Renal pelvis (tissue), 4 donors: ENCODE data around the gene AFF4. TPM values are rescaled to one million over a fixed set of nuclear protein-coding genes. Genes with fewer than 3 reads are reported as not detected.
A peak's percentile ranks its signal among the peaks of the same experiment; 100 is the strongest.
"Not testable (repeated sequence)": the region's sequence is repeated elsewhere in the genome, so short reads cannot be mapped to it uniquely, and the experiment has no call there.

Experiments used
- DNase-seq: peaks from one replicate; pipeline ENCODE4 v3.0.0-alpha.2; 2013
- polyA plus RNA-seq, 3 donors: library from polyadenylated mRNA; unstranded; fragments of 120-200 nt; gene quantifications; one replicate each; pipeline ENCODE4 v1.2.1, GENCODE V29; 2013; ENCODE audit not compliant: insufficient read length in 3 of 3

AFF4 gene
- polyA plus RNA-seq, 3 donors = 52.5 to 67.5 (median 64.0) TPM

DNA sequence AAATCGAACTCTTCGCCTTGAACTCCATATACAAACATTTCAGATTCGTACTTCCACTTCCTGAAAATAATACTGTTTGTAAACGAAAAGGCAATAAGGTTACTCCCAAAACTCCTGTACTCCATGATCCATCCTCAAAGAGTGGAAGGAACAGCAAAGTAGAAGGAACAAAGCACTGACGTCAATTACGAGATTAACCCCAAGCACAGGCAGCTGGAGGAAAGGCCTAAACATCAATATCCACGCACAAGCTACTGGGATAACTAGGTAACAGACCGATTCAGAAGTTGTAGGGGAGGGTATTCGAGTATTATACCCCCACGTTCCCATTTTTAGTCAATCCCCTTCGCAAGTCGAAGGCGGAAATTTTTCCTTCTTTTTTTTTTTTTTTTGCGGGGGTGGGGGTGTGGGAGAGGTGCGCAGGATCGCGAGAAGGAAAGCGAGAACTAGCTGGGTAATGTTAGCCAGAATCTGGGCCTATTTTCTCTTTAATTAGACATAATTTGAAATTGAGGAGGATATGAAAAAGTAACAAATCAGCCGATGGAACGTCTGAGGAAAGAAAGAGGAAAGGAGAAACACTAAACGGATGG, 909 bp downstream of the AFF4 start:
- DNase-seq = peak; percentile 78

DNA sequence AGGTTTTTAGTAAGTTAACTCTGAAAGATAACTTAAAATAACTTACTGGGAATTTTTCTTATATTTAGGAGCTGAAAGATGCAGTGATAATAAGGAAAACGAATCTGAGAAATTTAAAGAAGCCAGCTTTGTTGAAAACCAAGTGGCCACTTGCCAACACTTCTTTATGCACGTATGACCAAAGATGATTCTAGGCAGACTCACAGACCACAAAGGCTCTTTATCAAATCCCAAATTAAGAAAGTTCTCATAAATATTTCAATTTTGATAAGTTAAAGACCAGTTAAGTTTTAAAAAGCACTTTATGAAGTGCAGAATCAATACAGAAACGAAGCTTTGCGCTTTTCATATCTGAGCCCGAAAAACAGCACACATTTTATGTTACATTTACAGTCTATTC, 1.5 kb downstream of the AFF4 start:
- peak; percentile 37 for DNase-seq

DNA sequence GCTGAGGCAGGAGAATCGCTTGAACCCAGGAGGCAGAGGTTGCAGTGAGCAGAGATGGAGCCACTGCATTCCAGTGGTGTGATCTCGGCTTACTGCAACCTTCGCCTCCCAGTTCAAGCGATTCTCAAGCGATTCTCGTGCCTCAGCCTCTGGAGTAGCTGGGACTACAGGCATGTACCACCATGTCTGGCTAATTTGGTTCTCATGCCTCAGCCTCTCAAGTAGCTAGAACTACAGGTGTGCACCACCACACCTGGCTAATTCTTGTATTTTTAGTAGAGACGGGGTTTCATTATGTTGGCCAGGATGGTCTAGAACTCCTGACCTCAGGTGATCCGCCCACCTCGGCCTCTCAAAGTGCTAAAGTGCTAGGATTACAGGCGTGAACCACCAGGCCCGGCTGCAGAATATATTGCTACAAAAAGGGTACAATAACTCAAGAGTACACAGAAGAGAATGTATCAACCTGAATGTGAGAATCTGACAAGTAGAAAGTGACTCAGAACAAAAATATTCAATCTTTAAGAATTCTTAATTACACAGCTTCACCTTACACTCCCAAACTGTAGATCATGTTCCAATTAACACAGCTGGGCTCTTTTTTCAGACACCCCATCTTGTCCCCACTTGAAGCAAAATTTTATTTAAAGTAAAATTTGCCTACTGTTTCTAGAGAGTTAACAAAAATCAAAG, 2.2 kb downstream of the AFF4 start:
- DNase-seq = peak; percentile 11

- not testable (repeated sequence) for DNase-seq
Observed at GRCh38 chr5:132956166-132956799, 7.2 kb downstream of the AFF4 start.

DNA sequence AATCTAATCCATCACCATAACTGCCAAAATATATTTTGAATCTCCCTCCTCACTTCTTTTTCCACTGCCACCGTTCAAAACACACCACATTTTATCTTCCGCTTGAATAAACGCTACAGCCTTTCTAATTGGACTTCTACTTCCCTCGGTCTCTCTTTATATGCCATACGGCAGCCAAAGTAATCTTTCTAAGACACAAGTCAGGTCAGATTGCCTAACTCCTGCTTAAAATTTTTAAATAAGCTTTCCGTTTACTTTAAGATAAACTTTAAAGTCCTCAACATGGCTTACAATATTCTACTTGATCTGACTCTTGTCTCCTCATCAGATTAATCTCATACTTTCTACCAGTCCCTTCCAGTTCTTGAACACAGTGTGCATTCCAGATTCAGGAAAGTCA, 9.7 kb downstream of the AFF4 start:
- no peak for DNase-seq

DNA sequence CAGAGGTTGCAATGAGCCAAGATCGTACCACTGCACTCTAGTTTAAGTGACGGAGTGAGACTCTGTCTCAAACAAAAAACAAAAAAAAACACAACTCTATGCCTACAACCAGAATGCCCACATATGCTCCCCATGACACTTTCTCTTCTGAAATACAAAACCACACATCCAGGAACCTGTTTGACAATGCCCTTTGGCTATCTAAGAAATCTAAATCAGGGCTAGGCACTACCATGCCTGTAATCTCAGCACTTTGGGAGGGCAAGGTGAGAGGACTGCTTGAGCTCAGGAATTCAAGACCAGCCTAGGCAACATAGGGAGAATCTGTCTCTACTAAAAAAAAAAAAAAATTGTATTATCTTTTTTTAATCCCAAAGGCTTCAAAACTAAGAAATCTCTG, 10.6 kb downstream of the AFF4 start:
- no peak for DNase-seq

DNA sequence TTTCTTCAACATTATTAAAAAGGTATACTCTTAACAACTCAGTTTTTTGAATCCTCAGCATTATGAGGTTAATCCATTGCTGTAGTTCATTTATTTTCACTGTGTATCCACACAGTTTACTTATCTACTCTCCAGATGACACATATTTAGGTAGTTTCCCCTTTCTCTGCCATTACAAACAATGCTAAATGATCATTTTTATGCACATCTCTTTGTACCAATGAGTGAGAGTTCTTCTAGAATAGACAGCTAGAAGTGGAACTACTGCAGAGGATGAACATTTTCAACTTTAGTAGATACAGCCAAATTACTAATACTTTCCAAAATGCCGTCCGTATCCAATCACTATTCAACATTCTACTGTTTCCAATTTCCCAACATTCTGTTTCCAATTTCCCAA, 11.5 kb downstream of the AFF4 start:
- DNase-seq = no peak

DNA sequence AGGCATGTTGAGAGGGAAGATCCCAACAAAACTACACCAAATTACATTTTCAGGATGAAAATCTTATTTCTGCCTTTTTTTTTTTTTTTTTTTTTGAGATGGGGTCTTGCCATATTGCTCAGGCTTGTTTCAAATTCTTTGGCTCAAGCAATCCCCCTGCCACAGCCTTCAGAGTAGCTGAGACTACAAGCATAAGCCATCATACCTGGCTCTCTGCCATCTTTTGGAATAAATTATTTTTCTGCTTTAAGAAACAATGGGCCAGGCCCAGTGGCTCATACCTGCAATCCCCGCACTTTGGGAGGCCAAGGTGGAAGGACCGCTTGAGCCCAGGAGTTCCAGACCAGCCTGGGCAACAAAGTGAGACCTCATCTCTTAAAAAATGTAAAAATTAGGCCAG, 14.3 kb downstream of the AFF4 start:
- DNase-seq = no peak

DNA sequence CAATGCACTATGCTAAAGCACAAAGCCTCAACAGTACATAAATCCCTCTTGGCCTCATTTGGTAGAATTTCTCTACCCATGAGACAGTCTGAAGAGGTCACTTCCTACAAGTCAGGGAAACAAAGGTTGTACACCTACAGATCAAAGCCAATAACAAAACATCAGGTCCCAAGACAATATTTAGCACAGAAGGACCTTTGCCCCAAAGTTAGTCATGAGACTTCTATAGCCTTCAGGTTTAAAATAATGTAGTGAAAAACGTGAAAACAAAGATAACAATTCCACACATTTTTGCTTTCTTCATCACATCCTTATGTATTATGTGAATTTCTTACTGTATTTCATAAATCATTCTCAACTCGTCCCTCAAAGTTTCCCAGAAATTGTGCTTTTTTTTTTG, 15.8 kb downstream of the AFF4 start:
- DNase-seq = no peak

DNA sequence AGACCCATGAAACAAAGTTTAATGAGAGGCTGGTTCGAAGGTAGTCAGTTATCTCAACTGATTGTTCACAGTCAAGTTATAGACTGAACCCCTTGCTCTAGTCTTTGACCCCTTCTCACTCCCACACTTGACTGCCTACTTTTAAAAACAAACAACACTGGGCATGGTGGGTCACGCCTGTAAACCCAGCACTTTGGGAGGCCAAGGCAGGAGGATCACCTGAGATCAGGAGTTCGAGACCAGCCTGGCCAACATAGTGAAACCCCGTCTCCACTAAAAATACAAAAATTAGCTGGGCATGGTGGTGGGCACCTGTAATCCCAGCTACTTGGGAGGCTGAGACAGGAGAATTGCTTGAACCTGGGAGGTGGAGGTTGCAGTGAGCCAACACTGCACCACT, 18.1 kb downstream of the AFF4 start:
- DNase-seq = not testable (repeated sequence)

DNA sequence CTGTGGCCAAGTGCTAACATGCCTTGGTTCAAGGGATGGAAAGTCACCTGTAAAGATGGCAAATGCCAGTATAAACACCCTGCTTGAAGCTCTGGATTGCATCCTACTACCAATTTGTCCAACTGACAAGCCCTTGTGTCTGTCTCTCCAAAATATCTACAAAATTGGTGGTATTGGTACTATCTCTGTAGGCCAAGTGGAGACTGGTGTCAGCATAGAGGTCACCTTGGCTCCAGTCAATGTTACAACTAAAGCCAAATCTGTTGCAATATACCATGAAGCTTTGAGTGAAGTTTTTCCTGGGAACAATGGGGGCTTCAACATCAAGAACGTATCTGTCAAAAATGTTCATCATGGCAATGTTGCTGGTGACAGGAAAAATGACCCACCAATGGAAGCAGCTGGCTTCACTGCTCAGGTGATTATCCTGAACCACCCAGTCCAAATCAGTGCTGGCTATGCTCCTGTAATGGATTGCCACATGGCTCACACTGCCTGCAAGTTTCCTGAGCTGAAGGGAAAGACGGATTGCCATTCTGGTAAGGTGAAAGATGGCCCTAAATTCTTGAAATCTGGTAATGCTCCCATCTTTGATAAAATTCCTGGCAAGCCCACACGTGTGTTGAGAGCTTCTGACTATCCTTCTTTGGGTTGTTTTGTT, 19.9 kb downstream of the AFF4 start:
- no peak for DNase-seq

GRCh38 chr5:132941331-132941730, 22.1 kb downstream of the AFF4 start:
- no peak for DNase-seq

DNA sequence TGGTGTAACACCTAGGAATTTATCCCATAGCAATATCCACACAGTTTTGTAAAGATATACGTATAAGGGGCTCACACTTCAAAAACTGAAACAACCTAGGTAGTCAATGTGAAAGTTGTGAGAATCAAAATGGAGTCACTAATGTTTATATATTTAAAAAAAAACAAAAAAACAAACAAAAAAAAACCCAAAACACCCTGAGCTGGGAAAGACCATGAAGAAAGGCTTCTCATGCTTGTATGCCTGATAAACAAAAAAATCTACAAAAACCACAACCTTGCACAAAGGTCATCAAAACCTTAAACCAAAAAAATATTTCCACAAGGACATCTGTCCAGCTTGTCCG, 35.4 kb downstream of the AFF4 start:
- no peak for DNase-seq

GRCh38 chr5:132927355-132928061, 35.9 kb downstream of the AFF4 start:
- DNase-seq = no peak

DNA sequence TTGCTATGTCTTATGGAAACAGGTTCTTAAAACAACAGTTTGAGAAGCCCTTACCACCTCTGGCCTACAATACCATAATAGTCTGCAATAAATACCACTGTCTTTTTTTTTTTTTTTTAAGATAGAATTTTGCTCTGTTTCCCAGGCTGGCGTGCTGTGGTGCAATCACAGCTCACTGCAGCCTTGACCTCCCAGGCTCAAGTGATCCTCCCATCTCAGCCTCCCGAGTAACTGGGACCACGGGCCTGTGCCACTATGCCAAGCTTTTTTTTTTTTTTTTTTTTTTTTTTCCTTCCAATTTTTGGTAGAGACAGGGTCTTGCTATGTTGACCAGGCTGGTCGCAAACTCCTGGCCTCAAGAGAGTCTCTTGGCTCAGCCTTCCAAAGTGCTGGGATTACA, 37.0 kb downstream of the AFF4 start:
- DNase-seq = no peak

DNA sequence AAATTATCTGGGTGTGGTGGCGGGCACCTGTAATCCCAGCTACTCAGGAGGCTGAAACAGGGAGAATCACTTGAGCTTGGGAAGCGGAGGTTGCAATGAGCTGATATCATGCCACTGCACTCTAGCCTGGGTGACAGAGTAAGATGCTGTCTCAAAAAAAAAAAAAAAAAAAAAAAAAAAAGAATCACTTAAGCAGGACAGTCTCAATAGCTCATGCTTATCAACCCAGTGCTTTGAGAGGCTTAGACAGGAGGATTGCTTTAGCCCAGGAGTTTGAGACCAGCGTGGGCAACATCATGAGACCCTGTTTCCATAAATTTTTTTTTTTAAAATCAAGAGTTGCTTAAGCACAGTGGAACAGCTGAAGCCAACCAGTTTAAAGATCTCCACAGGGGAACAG, 47.3 kb downstream of the AFF4 start:
- no peak for DNase-seq

- no peak for DNase-seq
Observed at GRCh38 chr5:132915681-132916080, 47.8 kb downstream of the AFF4 start.

GRCh38 chr5:132909702-132910101, 53.7 kb downstream of the AFF4 start:
- DNase-seq = no peak

DNA sequence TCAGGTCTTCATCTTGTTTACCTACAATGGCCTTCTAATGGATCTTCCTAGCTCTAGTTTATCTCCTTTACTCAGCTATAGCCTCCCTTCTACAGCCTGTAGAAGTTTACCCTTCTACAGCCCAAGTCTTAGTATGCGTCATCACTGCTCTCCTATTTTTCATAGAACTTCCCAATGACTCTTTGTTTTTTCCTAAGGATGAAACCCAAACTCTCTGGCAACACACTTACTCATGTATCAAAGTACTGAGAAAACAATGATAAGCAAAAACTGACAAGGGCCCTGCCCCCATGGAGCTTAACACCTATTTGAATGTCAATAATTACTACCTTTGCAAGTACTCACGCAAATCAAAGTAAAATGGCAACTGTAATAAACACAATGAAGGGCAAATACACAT, 56.3 kb downstream of the AFF4 start:
- no peak for DNase-seq

DNA sequence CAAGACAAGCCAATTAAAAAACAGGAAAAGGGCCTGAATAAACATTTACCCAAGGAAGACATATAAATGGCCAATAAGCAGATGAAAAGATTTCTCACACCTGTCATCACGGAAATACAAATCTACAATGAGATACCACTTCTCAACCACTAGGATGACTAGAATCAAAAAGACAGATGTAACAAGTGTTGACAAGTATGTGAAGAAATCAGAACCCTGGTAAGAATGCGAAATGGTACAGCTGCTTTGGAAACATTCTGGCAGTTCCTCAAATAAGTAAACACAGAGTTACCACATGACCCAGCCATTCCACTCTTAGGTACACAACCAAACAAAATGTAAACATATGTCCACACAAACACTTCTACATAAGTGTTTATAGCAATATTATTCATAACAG, 57.5 kb downstream of the AFF4 start:
- no peak for DNase-seq

DNA sequence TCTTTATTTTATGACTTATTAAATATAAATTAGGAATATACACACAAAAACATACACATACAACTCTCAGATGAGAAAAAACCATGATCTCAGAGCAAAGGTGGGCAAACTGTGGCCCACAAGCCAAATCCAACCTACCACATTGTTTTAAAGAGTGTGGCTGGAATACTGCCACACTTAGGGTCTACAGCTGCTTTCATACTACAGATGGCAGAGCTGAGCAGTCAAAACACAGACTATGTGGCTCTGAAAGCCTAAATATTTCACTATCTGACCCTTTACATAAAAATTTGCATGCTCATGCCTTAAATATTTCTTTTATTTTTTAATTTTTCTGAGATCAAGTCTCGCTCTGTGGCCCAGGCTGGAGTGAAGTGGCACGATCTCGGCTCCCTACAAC, 61.7 kb downstream of the AFF4 start:
- DNase-seq = no peak

DNA sequence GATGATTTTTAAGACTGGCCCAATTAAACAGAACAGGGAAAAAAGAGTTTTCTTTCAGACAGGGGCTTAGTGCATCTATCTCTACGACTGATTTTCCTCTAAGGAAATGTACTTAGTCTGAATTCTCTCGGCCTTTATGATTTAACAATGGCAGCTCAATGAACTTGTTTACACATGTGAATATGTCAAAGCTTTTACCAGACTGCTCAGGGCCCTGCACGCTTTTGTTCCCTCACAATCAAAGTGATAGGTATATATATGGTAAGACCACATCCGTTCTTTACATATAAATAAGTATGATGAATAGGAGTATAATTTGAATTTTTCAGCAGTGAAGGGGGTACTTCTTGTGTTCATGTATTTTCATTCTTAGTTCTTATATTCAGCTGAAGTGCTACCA, 62.4 kb downstream of the AFF4 start:
- DNase-seq = no peak

- no peak for DNase-seq
Observed at GRCh38 chr5:132898094-132898493, 65.3 kb downstream of the AFF4 start.
